Activated CD8-positive, alpha-beta T cell treated with anti-CD3 and anti-CD28 coated beads for 36 hours (primary cell): Measurements from ENCODE around the gene CMC2. TPM values are rescaled to one million over a fixed set of nuclear protein-coding genes. Genes with fewer than 3 reads are reported as not detected.

Source experiments
- ATAC-seq: fragments of 200-7000 bp; cut with Tn5 transposase; one replicate; pipeline ENCODE4 v1.10.0; 2021; ENCODE audit warnings: mild to moderate bottlenecking, moderate library complexity
- CTCF ChIA-PET: fragments of 350-600 bp; sonication (Branson Sonifier 250); formaldehyde crosslinking; loops from one replicate; lab custom pipeline; 2021; ENCODE audit warnings: antibody characterized with exemption; lab: Charles Lee
- POLR2A ChIA-PET: fragments of 350-600 bp; sonication (Branson Sonifier 250); formaldehyde crosslinking; loops from one replicate; lab custom pipeline; 2021; ENCODE audit warnings: antibody characterized with exemption; lab: Charles Lee
- DNase-seq: peaks from one replicate; pipeline ENCODE4 v3.0.0-alpha.2; 2020
- H3K27ac Mint-ChIP-seq: one replicate; pipeline ENCODE4 v1.8.0; 2021; ENCODE audit warnings: mild to moderate bottlenecking, mixed read lengths
- H3K27me3 Mint-ChIP-seq: one replicate; pipeline ENCODE4 v1.8.0; 2021; ENCODE audit warnings: mixed read lengths
- H3K36me3 Mint-ChIP-seq: one replicate; pipeline ENCODE4 v1.8.0; 2021; ENCODE audit warnings: low read depth, mixed read lengths
- H3K4me1 Mint-ChIP-seq: one replicate; pipeline ENCODE4 v1.8.0; 2021; ENCODE audit warnings: low read depth, mixed read lengths
- H3K4me3 Mint-ChIP-seq: one replicate; pipeline ENCODE4 v1.8.0; 2021; ENCODE audit warnings: mild to moderate bottlenecking, moderate library complexity, mixed read lengths
- H3K9me3 Mint-ChIP-seq: one replicate; pipeline ENCODE4 v1.8.0; 2021; ENCODE audit warnings: mixed read lengths
- CTCF ChIP-seq: fragments of 200-600 bp; IDR thresholded peaks from one replicate; pipeline ENCODE4 v1.8.0; 2022; ENCODE audit warnings: antibody characterized with exemption, mild to moderate bottlenecking
- intact Hi-C: fragments of 100-400 bp; cut with micrococcal nuclease; formaldehyde crosslinking; loops from one replicate; pipeline ENCODE4 v1.10.0; 2022
- total RNA-seq, 2 experiments: library from RNA; stranded (reverse); gene quantifications; one replicate each; pipeline ENCODE4 v1.2.3, GENCODE V29; 2021

Gene CMC2
- total RNA-seq, 2 experiments from 2014 or later: 105 to 106 TPM

- H3K36me3 Mint-ChIP-seq: peaks cover 18% of the 10 kb centered on the region
- no peak for ATAC-seq
- POLR2A ChIA-PET: no interaction called here
Measured at GRCh38 chr16:80962879-80963278, 43.8 kb downstream of the CMC2 start.

GRCh38 chr16:80958284-80958683, 48.4 kb downstream of the CMC2 start:
- TF ChIP-seq CTCF: no peak
- Mint-ChIP-seq H3K4me3 (no peak overlapping the region), H3K27ac (no peak overlapping the region), H3K36me3 (peaks cover 30% of the 10 kb centered on the region), H3K4me1 (no peaks in the 10 kb centered on the region), H3K27me3 (no peaks in the 10 kb centered on the region), H3K9me3 (peaks cover 53% of the 10 kb centered on the region)
- ATAC-seq (no peak), DNase-seq (no peak)
- ChIA-PET CTCF (interaction anchor here (1.0 kb wide), 2 partner anchors 10 to 17 kb away, joined by 3 read pairs; no protein-coding TSS in a partner anchor), POLR2A (no interaction called here)
- intact Hi-C loops: no loop called here

More at GRCh38 chr16:80962879-80963278, 43.8 kb downstream of the CMC2 start:
- no peak for TF ChIP-seq CTCF
- Mint-ChIP-seq H3K4me3 (no peak overlapping the region), H3K4me1 (peaks cover 2% of the 10 kb centered on the region), H3K9me3 (peaks cover 32% of the 10 kb centered on the region), H3K27me3 (no peaks in the 10 kb centered on the region), H3K27ac (no peak overlapping the region)
- intact Hi-C loops: no loop called here
- DNase-seq: no peak
- CTCF ChIA-PET: no interaction called here

- Mint-ChIP-seq H3K9me3 (peaks cover 41% of the 10 kb centered on the region), H3K4me1 (no peaks in the 10 kb centered on the region)
- CTCF ChIA-PET: no interaction called here
Measured at GRCh38 chr16:80954985-80955384, 51.7 kb downstream of the CMC2 start.

GRCh38 chr16:80948886-80949493, 57.7 kb downstream of the CMC2 start:
- ATAC-seq: no peak
- Mint-ChIP-seq H3K27ac (no peak overlapping the region), H3K4me1 (peaks cover 10% of the 10 kb centered on the region), H3K4me3 (no peak overlapping the region), H3K9me3 (peaks cover 2% of the 10 kb centered on the region), H3K27me3 (peaks cover 1% of the 10 kb centered on the region), H3K36me3 (no peaks in the 10 kb centered on the region)
- ChIA-PET CTCF (interaction anchor here (0.8 to 1.3 kb wide), 3 partner anchors 10 to 25 kb away, joined by 3 read pairs; no protein-coding TSS in a partner anchor), POLR2A (no interaction called here)
- peak; percentile 39 for TF ChIP-seq CTCF
- intact Hi-C loops: no loop called here
- peak; percentile 46 for DNase-seq

More at GRCh38 chr16:80954985-80955384, 51.7 kb downstream of the CMC2 start:
- no peak for ATAC-seq
- Mint-ChIP-seq H3K27me3 (no peaks in the 10 kb centered on the region), H3K4me3 (no peak overlapping the region), H3K36me3 (peaks cover 26% of the 10 kb centered on the region), H3K27ac (no peak overlapping the region)
- POLR2A ChIA-PET: no interaction called here
- intact Hi-C loops: no loop called here
- no peak for DNase-seq
- no peak for TF ChIP-seq CTCF
